Fibroblast of villous mesenchyme (primary cell): ENCODE data around the gene MAPK7. TPM values are rescaled to one million over a fixed set of nuclear protein-coding genes. Genes with fewer than 3 reads are reported as not detected.

Source experiments
- DNase-seq: peaks from one replicate; pipeline ENCODE4 v3.0.0-alpha.2; 2010; ENCODE audit warnings: low read depth
- H3K4me3 ChIP-seq: 2 replicates; pipeline ENCODE4 v1.5.1; 2011; ENCODE audit warnings: low read depth, mild to moderate bottlenecking, low read length
- total RNA-seq: library from RNA; depleted of rRNA; stranded (reverse); fragments of >200 nt; gene quantifications from 2 replicates; pipeline ENCODE4 v1.2.3, GENCODE V29; 2012
- TF ChIP-seq, protein P1 (sequence below): IDR thresholded peaks from 2 replicates; pipeline ENCODE4 v1.5.1; 2012; ENCODE audit warnings: low read depth, mild to moderate bottlenecking, low read length; ENCODE audit not compliant: insufficient read depth

MAPK7 gene
- 14.7 and 24.2 TPM in 2 replicates for total RNA-seq

DNA sequence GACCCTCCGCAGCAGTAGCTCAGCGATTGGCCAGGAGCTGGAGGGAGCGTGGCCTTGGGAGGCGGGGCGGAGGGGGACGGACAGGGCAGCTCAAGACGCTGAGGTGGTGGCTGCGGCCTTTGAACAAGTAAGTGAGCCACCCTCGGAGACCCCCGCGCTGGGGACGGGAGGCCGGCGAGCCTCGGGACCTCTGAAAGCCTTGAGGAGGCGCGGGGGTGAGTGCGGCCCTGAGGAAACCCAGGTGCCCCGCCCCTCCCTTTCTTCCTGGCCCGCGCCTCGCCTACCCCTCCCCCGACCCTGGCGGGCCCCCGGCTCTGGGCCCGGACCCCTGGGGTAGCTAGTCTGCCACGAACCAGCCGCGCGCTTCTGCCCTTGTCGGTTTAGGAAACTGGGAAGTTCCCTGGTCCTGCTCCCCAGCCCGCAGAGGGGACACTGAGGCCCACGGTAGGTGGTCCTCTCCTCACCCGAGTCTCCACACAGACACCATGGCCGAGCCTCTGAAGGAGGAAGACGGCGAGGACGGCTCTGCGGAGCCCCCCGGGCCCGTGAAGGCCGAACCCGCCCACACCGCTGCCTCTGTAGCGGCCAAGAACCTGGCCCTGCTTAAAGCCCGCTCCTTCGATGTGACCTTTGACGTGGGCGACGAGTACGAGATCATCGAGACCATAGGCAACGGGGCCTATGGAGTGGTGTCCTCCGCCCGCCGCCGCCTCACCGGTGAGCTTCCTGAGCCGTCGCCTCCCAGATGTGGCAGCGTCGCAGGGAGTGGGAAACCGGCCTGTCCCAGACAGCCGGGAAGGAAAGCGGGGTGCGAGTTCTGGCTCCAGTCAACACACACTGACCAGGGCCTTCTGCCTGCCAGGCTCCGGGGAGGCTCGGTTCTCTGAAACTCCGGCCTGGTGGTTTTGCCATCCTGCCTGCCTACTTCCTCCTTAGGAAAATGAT, at the start of gene MAPK7:
Gene MAPK7, plus strand, starts transcription at position 83 of the 945 bp plus-strand sequence. Its CDS starts 403 bp downstream, at position 486.
- no peak for DNase-seq
- peak within 1 kb of the TSS; percentile 71 for H3K4me3 ChIP-seq
- TF ChIP-seq, protein P1, sequence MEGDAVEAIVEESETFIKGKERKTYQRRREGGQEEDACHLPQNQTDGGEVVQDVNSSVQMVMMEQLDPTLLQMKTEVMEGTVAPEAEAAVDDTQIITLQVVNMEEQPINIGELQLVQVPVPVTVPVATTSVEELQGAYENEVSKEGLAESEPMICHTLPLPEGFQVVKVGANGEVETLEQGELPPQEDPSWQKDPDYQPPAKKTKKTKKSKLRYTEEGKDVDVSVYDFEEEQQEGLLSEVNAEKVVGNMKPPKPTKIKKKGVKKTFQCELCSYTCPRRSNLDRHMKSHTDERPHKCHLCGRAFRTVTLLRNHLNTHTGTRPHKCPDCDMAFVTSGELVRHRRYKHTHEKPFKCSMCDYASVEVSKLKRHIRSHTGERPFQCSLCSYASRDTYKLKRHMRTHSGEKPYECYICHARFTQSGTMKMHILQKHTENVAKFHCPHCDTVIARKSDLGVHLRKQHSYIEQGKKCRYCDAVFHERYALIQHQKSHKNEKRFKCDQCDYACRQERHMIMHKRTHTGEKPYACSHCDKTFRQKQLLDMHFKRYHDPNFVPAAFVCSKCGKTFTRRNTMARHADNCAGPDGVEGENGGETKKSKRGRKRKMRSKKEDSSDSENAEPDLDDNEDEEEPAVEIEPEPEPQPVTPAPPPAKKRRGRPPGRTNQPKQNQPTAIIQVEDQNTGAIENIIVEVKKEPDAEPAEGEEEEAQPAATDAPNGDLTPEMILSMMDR, result no peak

- no peak for DNase-seq
- H3K4me3 ChIP-seq, result no peak overlapping the region
- TF ChIP-seq, protein P1, result no peak
Measured at GRCh38 chr17:19329136-19329535, 49.2 kb upstream of the MAPK7 start.

- DNase-seq, result no peak
- no peak overlapping the region for H3K4me3 ChIP-seq
- TF ChIP-seq, protein P1, result no peak
Measured at GRCh38 chr17:19329839-19330238, 48.5 kb upstream of the MAPK7 start.

GRCh38 chr17:19330271-19330670, 48.0 kb upstream of the MAPK7 start:
- TF ChIP-seq, protein P1, result no peak
- no peak for DNase-seq
- H3K4me3 ChIP-seq, result no peak overlapping the region

- DNase-seq, result peak; percentile 78
- TF ChIP-seq, protein P1, result no peak
- no peak overlapping the region for H3K4me3 ChIP-seq
Measured at GRCh38 chr17:19331134-19331533, 47.2 kb upstream of the MAPK7 start.

- TF ChIP-seq, protein P1, result no peak
- DNase-seq, result peak; percentile 16
- no peak overlapping the region for H3K4me3 ChIP-seq
Measured at GRCh38 chr17:19331543-19332245, 46.6 kb upstream of the MAPK7 start.
